ENCODE data around the gene IPO4. TPM values are rescaled to one million over a fixed set of nuclear protein-coding genes. Genes with fewer than 3 reads are reported as not detected.

Gene IPO4
- total and polyA plus RNA-seq, 2 of the 8 experiments (the other 6 are each of a cell fraction or from before 2014, with no cell fraction given): 55.5 to 108 TPM

DNA sequence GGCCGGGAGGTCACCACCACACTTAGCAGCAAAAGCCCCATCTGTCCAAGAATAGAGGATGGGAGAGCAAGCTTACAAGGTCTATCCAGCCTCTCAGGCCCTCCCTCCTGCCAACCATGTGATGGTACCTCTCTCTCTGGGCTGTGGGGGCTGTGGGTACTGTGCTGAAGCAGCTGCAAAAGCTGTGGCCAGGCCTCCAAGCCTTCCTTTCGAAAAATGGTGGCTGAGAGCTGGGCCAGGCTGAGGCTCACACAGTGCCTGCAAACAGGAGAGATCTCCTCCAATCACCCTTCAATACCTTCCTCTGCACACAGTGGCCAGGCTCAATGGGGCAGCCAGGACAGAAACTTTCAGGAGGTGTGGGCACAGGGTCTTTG, 1.1 kb downstream of the IPO4 start:
- H3K18ac ChIP-seq (ENCODE audit: extremely low read depth, low read length): no peak overlapping the region
- no peak overlapping the region for H2AK5ac ChIP-seq (ENCODE audit: low read depth, low read length)
- H2BK12ac ChIP-seq (ENCODE audit: low read depth, low read length): no peak overlapping the region
- FAIRE-seq (no peak), DNase-seq (ENCODE audit: low read depth in 1 of 2, low spot score in 2 of 2) (no peak)
- no peak overlapping the region for H3K23ac ChIP-seq (ENCODE audit: insufficient read length)
- no peak overlapping the region for H3K56ac ChIP-seq (replicated peaks; ENCODE audit: insufficient read length, low read depth, low read length)
- no peaks in the 10 kb centered on the region for H3K27me3 ChIP-seq (replicated peaks in 1 of 4; ENCODE audit: control insufficient read depth in 3 of 4, extremely low read depth in 1 of 4, insufficient read depth in 3 of 4, low read length in 3 of 4)
- H4K8ac ChIP-seq (ENCODE audit: extremely low read depth, insufficient read depth, low read length): no peak overlapping the region
- H2BK5ac ChIP-seq (ENCODE audit: low read depth, low read length): no peak overlapping the region
- no peak overlapping the region for H3K4ac ChIP-seq (replicated peaks; ENCODE audit: insufficient read length, low read depth, low read length)
- H4K91ac ChIP-seq (replicated peaks; ENCODE audit: insufficient read length, low read length): no peak overlapping the region
- 97% methylated on average over 2 of the region's 2 CpGs; no CpG with 5 or more reads in 1 of the 2 experiments for WGBS, 2 experiments (ENCODE audit: extremely low coverage in 1 of 2, insufficient coverage in 1 of 2, insufficient read length in 1 of 2, insufficient replicate concordance in 2 of 2, low coverage in 1 of 2, low lambda C conversion rate in 2 of 2, missing lambda C conversion rate in 1 of 2)
- no peak overlapping the region for H2BK120ac ChIP-seq (replicated peaks; ENCODE audit: low read depth, low read length)
- peak overlapping the region; percentile 70 to 85 for H3K4me2 ChIP-seq (ENCODE audit: insufficient read depth in 1 of 2, low read depth in 2 of 2, low read length in 2 of 2)
- H3K9me3 ChIP-seq (ENCODE audit: insufficient read depth in 2 of 2, low read depth in 1 of 2, low read length in 1 of 2): no peaks in the 10 kb centered on the region
- peaks cover 12% of the 10 kb centered on the region for H3K79me1 ChIP-seq (ENCODE audit: low read depth, low read length)
- peaks cover 0 to 16% of the 10 kb centered on the region in 2 experiments for H4K20me1 ChIP-seq (replicated peaks in 1 of 2; ENCODE audit: control insufficient read depth in 1 of 2, insufficient read depth in 2 of 2, low read length in 2 of 2)
- no peak overlapping the region for H4K5ac ChIP-seq (ENCODE audit: insufficient read length, low read depth, low read length)
- H2BK15ac ChIP-seq (ENCODE audit: low read length): no peak overlapping the region
- H3K14ac ChIP-seq (ENCODE audit: insufficient read length): no peak overlapping the region
- ChIA-PET CTCF (ENCODE audit: partially characterized antibody) (interaction anchor here (0.7 to 4.1 kb wide), 6 partner anchors 27 to 145 kb away, joined by 3 to 16 read pairs (median 4); partner anchors contain the start of genes DCAF11, IRF9 and NRL), POLR2A (ENCODE audit: partially characterized antibody) (interaction anchor here (0.6 to 9.3 kb wide), 13 partner anchors 7 to 130 kb away, joined by 3 to 158 read pairs (median 4); partner anchors contain the start of genes CHMP4A, IRF9, PCK2 and PSME2)
- no peak overlapping the region for H2BK20ac ChIP-seq (ENCODE audit: low read length)
- H3K27ac ChIP-seq (ENCODE audit: low read depth, low read length): no peak overlapping the region
- H3K4me1 ChIP-seq (replicated peaks in 1 of 4; ENCODE audit: control insufficient read depth in 3 of 4, insufficient read depth in 4 of 4, low read length in 3 of 4): peaks cover 0 to 7% (median 4%) of the 10 kb centered on the region in 4 experiments; a peak in 6 of 7 replicates
- peaks cover 0 to 13% of the 10 kb centered on the region in 2 experiments; a peak in 2 of 4 replicates for H3K79me2 ChIP-seq (ENCODE audit: control insufficient read depth in 1 of 2, insufficient read depth in 2 of 2, low read length in 2 of 2)
- 0 out of 7 replicates have a peak overlapping the region, but pooled peaks of 2 of the 4 experiments have one; percentile 4 to 13 for H3K9ac ChIP-seq (replicated peaks in 1 of 4; ENCODE audit: extremely low read depth in 1 of 4, low read depth in 3 of 4, low read length in 3 of 4)
- H3K36me3 ChIP-seq (ENCODE audit: control insufficient read depth in 2 of 4, insufficient read depth in 4 of 4, low read length in 3 of 4): peaks cover 13 to 45% (median 38%) of the 10 kb centered on the region in 4 experiments; a peak in 7 of 8 replicates
- H3K23me2 ChIP-seq (ENCODE audit: low read depth, low read length): peaks cover 5% of the 10 kb centered on the region
- H3K4me3 ChIP-seq (ENCODE audit: extremely low read depth in 1 of 4, insufficient read depth in 2 of 4, low read depth in 3 of 4, low read length in 4 of 4): peak overlapping the region; percentile 75 to 91 (median 87); a peak in 7 of 8 replicates
- no peak overlapping the region for H2AFZ ChIP-seq (ENCODE audit: low read length)
- TF ChIP-seq POU5F1 (IDR thresholded peaks at IDR 0.05; ENCODE audit: low read depth, low read length) (no peak), RNF2 (IDR thresholded peaks at IDR 0.05; ENCODE audit: borderline replicate concordance, low read depth, low read length, missing control alignments, poor library complexity, severe bottlenecking) (no peak), TAF7 (optimal IDR thresholded peaks at IDR 0.05; ENCODE audit: borderline replicate concordance, low read depth, low read length) (no peak), POLR2AphosphoS5 (IDR thresholded peaks at IDR 0.05; ENCODE audit: low read depth, low read length) (no peak), GABPA (IDR thresholded peaks at IDR 0.05; ENCODE audit: borderline replicate concordance, insufficient read depth, low read length) (no peak), SIX5 (IDR thresholded peaks at IDR 0.05; ENCODE audit: low read depth, low read length) (no peak), SP2 (IDR thresholded peaks at IDR 0.05; ENCODE audit: low read length) (no peak), CHD1 (IDR thresholded peaks at IDR 0.05; ENCODE audit: low read depth, low read length) (no peak)
- TF ChIP-seq, protein P1, sequence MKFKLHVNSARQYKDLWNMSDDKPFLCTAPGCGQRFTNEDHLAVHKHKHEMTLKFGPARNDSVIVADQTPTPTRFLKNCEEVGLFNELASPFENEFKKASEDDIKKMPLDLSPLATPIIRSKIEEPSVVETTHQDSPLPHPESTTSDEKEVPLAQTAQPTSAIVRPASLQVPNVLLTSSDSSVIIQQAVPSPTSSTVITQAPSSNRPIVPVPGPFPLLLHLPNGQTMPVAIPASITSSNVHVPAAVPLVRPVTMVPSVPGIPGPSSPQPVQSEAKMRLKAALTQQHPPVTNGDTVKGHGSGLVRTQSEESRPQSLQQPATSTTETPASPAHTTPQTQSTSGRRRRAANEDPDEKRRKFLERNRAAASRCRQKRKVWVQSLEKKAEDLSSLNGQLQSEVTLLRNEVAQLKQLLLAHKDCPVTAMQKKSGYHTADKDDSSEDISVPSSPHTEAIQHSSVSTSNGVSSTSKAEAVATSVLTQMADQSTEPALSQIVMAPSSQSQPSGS (IDR thresholded peaks at IDR 0.05; ENCODE audit: low read length): no peak
- TF ChIP-seq, protein P2, sequence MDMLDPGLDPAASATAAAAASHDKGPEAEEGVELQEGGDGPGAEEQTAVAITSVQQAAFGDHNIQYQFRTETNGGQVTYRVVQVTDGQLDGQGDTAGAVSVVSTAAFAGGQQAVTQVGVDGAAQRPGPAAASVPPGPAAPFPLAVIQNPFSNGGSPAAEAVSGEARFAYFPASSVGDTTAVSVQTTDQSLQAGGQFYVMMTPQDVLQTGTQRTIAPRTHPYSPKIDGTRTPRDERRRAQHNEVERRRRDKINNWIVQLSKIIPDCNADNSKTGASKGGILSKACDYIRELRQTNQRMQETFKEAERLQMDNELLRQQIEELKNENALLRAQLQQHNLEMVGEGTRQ (IDR thresholded peaks at IDR 0.05; ENCODE audit: low read length): no peak

Data from H1 (cell line).